ENCODE data around the gene SCNN1B.

GRCh38 chr16:23378921-23379320 is 76.8 kb downstream of the SCNN1B start:
- TF ChIP-seq CTCF (IDR thresholded peaks at IDR 0.05) = no peak
- TF ChIP-seq POLR2A (IDR thresholded peaks at IDR 0.05) = no peak

All from gastroesophageal sphincter (tissue), 3 donors.